NCI-H524 (cell line): Measurements from ENCODE around the gene WDR86.

Experiments
- DNase-seq, 2 experiments: peaks; one replicate each; lab custom pipeline; 2025; lab: John Stamatoyannopoulos, UW

The WDR86 gene

DNA sequence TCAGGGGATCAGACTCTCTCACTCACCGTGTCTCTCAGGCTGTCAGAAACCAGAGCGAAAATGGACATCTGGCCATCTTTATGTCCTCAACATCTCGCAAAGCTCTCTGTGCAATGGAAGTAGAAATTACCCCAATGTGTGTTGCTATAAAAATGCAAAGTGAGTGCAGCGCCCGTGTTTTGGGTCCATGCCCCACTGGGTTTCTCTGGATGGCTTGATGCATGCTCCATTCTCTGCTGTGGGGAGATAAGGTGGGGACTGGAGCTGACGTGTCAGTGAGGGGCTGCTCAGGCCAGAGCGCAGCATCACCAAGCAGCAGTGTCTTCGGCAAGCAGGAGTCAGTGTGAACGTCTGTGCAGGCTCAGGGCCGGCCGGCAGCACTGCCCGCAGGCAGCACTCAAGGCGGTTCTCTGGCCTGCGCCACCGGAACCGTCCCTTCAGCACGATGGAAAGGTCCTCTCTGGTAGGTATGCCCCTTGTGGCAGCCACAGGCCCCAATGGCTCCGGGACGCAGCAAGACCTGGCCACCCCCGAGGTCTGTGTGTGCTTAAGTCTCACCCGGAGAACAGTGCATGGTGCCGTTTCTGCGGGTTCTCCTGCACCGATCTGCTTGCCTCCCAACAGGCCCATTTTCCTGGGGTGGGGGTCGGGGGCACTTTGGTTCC, 30.2 kb downstream of the WDR86 start:
- no peak for DNase-seq

DNA sequence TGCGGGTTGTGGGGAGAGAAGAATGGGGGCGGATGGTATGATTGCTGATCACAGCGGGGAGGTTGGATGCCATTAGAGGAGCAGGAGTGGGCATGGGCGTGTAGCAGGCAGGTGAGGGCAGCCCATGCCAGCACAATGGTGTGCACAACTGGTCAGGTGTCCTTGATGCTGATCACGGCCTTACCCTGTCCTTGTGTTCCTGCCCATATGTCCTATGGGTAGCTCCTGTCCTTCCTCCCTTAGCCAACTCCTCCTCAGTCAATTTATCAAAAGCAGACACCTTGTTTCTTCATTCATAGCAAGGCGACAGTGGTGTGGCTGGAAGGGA, 30.7 kb downstream of the WDR86 start:
- no peak for DNase-seq

DNA sequence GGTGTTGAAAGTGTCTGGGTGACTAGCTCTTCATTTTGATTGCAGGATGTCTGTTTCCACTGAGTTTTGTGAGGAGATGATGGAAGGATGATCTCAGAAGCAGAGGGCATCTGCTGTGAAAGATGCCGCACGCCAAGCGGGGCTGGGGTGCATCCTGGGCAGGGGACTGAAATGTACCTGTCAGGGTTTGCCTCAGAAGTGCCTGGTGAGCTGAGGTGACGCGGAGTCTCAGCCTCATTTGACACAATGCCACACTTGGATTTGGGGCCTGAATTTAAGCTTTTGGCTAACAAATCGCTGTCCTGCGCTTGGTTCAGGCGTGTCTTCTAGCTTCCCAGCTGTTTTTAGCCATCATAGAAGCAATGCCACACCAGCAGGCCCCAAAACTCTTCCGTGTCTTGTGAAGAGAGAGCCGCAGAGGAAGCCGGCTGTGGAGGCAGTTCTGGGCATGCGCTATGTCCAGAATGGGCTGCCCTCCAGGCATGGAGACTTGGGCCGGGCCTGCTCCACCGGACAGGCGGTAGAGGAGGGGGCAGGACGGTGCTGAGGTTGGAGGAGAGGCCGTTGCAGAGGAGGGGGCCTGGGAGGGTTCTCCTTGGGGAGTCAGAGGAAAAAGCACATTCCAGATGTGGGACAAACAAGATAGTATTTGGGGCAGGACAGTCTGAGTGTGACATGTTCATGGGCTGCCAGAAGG, 31.2 kb downstream of the WDR86 start:
- no peak for DNase-seq

DNA sequence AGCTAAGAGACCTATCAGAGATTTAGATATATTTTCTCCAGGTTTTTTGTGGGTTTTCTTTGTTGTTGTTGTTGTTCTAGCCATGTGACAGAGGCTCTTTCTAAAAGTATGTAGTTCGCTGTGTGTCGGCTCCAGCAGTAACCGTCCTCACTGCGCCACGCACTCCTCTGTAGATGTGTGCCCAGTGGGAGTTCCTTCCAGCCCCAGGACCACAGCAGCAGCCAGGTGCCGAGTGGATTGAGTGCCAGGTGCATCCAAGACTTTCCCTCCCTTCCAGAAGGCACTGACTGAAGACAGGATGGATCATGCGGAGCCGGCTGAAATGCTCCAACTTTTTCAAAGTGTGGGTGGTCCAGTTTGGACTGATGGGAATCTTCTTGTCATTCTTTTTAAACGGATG, 31.8 kb downstream of the WDR86 start:
- DNase-seq = no peak

DNA sequence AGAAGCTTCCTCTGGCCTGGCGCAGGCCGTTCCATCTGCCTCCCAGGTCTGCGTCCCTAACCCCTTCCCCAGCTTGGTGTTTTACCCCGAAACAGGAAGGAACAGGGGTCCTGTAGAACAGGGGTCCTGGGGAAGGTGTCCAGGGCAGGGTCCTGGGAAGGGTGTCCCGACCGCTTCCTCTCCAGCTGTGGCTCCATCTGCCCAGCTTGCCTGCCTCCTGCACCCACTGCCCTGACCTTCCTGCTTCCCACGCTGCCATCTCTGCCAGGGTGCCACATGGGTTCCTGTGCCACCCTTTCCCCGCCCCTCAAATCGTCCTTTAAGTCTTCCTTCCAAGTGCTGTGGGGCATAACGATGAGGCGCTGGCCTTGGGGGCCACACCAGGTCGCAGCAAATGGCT, 32.4 kb downstream of the WDR86 start:
- DNase-seq = no peak

DNA sequence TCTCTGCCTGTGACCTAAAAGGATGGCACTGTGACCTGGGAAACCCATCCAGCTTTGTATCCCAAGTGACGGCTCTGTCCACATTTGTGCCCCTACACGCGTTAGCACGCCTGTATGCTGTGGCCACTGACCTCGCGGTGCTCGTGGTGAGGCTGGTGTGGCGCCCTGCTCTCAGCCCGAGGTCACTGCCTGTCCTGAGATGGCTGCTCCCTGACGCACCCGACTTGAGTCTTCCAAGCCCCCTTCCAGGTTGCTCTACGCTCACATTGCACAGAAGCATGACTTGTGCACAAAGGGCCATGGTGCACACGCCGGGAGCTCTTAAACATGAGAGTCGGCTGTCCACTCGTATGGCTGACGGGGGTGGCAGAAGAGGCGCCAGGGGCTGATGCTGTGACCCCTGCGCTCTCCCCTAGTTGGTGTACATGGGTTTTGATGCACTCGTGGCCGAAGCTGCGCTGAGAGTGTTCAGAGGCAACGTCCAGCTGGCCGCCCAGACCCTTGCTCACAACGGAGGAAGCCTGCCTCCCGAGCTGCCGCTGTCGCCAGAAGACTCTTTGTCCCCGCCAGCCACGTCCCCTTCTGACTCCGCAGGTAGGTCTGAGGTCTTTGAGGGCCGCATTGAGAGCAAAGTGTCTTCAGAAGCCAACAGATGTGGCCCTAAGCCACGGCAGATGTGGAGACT, 33.5 kb downstream of the WDR86 start:
- DNase-seq = no peak

DNA sequence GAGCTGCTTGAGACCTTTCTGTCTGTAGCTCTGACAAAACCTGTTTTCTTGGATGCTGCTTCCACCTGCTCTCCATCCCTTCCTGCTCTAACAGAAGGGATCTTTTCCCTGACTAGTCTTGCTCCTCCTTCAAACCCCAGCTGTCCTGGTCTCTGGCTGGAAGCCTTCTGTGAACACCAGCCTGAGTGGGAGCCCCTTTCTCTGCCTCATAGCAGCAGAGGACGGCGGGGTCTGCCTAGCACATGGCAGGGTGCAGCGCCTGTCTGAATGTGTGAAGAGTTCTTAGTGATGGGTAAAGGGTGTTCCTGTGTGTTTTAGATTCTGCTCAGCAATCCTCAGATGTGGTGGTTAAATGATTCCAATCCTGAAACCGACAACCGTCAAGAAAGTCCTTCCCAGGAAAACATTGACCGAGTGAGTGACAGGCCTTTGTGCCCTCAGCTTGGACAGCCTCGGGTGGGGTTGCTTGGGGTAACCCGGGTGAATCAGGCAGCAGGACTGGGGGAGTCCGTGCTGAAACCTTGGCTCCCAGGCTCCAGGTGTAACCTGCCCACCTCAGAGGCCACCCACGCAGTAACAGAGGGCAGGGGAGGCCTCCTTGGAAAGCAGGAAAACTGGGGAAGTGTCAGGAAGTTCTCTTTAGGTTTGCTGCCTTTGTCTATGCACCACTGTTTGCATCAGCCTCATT, 34.2 kb downstream of the WDR86 start:
- no peak for DNase-seq

DNA sequence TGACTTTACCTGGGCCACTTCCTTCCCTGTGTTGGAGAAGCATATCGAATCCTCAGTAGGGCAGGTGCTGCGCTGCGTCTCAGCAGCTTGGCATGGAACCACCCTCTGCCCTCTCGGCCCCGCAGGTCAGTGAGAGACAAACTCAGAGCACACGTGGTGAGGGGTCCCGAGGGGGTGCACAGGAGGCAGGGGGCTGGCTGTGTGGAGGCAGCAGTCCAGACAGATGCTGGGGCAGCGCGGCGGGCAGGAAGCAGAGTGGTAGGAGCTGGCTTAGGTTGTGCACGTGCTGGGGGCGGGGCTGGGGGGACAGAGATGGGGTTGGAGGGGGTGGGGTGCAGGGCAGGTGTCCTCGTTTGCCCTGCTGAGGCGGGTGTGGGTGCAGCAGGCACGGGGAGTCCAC, 35.1 kb downstream of the WDR86 start:
- DNase-seq = no peak

DNA sequence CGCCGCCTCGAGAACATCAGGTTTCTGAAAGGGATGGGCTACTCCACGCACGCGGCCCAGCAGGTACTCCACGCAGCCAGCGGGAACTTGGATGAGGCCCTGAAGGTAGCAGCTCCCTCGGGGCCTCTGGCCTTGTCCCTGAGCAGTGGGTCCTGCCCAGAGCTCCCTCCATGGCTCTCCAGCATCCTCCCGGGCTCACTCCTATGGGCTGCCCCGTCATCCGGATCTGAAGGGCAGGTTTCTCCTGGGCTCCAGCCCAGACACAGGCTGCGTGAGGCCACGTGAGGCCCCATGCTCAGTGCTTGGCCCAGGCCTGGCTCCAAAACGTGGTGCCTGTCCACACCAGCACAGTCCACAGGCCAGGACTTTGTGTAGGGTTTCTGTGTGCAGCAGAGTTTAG, 35.7 kb downstream of the WDR86 start:
- no peak for DNase-seq

DNA sequence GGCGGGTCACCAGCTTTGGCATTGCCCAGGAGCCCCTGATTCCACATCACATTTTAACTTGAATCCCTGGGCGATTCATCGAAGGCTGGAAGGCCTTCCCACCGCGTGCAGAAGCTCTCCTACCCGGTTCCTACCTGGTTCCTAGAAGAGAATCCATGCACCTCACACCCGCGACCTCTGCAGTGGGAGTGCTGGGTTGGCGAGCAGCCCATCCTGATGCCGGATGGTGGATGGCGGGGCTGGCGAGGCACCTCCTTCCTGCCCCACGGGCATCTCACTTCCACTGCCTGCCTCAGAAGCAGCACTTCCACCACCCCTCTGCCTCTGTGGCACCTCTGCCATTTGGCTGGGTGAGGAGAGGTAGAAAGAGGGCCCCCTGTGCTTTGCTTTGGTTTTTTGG, 36.2 kb downstream of the WDR86 start:
- DNase-seq = no peak

DNA sequence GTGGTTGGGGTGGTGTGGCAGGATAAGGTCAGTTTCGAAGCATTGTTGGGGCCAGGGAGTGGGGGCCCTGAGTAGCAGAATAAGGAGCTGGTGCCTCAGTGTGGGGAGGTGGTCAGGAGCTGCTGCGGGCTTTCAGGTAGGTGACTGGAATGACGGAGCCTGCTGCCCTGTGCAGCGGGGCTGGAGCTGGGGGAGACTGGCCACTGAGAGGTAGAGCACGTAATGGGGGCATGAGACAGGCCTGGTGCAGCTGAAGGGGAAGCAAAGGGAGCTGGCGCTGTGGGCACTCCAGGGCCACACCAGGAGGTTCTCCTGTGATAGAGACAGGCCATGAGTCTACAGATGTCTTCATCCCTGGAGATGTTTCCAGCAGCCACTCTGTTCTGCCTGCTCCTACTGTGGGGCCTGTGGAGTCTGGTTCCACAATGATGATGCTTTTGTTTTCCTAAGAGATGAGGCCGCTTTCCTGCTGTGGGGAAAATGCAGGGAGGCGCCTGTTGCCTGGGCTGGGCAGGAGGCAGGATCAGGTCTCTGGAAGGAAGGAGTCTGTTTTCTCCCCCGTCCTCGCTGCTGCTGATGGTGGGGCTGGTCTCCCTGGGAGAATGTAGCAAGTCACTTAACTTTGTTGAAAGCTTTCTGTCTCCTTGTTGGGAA, 37.1 kb downstream of the WDR86 start:
- no peak for DNase-seq

DNA sequence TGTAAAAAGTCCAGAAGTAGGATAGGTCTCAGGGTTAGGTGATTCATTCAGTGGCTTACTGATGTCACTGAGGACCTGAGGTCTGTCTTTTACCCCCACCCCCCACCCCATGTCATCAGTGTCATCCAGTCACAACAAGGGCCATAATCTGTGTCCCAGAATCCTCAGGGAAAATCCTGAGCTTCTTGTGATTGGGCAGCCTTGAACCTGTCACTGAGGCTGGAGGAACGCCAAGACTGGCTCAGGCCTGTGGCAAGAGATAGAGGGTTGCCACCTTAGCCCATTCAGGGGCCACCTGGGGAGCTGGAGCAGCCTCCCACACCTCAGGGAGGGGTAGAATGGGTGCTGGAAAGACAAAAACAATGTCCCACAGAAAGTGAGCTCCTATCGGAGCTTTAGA, 38.6 kb downstream of the WDR86 start:
- no peak for DNase-seq

DNA sequence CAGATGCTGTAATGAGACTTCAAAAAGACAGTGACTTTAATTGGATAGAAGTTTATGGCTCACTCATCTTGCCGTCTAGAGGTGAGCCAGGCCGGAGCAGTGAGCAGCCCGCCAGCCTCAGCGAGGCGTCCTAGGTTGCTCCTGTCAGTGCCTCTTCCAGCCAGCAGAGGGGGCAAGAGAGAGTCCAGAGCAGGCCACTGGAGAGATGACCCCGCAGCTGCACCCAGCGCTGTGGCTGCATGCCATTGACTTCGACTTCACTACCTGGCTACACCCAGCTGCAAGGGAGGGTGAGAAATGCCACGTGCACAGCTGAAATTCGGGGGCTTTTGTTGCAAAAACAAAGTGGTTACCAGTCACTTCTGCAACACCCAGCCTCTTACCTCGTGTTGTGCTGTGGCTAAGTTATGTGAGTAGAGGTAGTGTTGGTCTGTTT, 41.7 kb downstream of the WDR86 start:
- peak; percentile 45 to 69 for DNase-seq

DNA sequence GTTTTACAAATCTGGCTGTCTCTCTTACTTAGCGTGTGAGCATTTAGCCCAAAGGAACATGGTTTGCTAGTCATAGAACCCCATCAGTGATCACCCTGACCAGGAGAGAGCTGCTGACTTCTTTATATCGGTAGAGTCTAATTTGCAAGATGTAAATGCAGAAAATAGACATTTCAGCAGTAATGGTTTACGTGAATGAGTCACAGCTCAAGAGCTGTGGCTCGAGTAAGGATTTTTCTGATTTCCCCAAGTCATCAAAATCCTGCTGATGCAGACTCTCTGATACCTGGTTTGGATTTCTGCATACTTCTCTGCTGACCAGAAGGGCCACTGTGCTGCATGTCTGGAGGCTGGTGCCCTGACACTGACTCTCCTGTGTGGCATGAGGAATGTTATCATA, 42.6 kb downstream of the WDR86 start:
- no peak for DNase-seq

DNA sequence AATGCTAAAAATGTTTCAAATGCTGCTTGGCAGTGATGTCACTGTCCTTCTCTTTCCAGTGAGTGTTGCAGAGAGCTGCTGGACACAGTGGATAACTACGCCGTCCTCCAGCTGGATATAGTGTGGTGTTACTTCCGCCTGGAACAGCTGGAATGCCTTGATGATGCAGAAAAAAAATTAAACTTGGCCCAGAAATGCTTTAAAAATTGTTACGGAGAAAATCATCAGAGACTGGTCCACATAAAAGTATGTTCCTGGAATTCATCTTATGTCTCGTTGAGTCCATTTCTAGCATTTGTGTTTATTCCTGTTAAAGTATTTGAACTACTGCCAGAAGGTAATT, 43.0 kb downstream of the WDR86 start:
- DNase-seq = no peak

DNA sequence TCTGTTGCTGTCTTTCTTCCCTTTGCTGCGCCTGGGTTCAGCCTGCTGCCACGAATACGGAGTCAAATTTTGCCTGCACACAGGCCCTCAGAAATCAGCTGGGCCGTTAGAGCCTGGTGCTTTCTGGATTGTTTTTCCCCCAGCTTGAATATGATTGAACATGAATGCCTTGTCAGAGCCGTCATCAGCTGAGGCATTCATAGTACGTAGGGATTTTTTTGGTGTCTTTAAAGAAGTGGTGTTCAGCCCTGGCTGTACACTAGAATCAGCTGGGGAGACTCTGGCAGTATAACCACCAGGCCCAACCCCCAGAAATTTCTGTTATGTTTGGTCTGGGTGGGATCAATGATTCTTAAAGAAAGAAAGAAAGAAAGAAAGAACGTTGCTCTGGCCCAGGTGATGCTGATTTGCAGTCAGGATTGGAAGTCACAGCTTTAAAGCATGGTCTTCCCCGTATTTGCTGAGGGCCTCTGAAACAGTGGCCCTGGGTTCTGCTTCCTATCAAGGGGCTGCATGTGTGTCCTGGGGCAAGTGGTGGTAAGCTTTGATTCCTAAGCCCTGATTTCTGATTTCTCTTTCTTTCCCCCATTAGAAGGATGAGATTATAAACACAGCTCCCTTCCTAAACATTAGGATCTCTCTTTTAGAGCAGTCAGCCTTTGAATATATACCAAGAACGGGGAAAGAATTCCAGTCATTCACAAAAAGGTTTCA, 43.5 kb downstream of the WDR86 start:
- no peak for DNase-seq

DNA sequence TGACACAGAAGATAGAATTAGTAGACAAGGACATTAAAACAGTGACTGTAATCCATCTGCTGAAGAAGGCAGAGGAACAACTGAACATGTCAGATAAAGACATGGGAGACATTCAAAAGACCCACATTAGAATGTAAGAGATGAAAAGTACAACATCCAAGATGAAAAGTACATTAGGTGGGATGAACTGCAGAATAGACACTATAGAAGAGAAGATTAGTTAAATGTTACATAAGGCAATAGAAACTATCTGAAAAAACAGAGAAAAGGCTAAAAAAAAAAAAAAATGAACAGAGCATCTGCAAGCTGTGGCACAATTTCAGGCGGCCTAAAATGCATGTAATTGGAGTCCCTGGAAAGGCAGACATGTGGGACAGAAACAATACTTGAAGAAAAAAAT, 46.7 kb downstream of the WDR86 start:
- no peak for DNase-seq

DNA sequence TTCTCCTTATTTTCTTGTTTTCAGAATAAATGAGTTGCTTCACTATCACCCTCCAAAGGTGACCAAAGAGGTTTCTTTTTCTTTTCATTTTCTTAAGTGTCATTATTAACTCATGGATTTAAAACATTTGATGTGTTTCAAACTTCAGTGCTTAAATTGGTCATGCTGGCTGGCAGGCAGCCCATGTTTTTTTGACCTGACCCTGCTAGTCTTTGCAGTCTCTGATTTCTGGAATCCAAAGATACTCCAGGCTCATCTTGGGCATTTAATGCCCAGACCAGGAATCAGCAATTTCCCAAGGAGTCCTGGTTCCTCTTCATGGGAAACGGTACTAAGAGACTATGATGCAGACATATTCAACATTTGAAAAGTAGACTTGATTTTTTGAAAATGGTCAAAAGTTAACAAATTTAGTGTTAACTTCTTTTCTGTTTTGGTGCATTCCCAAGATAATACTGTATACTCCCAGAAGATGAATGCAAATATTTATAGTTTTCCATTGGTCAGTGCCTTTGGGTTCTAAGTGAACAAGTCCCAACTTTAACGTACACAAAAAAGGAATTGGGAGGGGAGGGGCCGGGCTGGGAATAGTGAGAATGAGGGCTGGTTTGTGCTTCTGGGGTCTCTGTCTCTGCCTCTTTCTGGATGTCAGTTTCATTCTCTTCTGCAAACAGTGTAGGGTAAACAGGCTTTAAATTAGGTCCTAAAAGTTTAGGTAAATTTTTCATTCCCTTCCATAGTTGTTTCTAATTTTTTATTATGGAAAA, 48.5 kb downstream of the WDR86 start:
- no peak for DNase-seq

DNA sequence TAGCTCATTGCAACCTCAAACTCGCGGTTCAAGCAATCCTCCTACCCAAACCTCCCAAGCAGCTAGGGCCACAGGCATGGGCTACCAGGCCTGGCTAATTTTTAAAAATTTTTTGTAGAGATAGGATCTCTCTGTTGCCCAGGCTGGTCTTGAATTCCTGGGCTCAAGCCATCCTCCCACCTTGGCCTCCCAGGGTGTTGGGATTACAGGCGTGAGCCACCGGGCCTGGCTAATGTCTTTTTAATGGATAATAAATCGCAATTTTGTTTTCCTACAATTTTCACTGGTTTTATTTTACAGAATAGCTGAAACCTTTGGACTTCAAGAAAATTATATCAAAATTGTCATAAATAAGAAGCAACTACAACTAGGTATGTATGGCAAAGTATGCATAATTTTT, 57.3 kb downstream of the WDR86 start:
- no peak for DNase-seq

DNA sequence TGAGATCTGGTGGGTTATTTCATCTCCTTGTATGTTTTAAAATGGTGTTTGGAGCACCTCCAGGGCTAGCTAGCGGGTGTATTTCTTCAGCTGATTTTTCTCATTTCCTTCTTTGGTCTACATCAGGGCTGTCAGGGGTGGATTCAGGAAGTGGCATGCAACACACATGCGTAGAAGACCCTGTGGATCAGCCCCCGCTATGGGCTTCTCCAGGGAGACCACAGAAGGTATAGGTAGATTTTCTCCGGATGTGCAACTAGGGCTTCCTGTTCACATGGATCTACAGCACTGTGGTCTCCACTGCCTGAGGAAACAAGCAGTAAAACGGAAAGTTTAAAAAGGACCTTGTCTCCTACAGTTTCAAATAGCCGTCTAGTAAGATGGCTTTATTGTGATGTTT, 57.9 kb downstream of the WDR86 start:
- no peak for DNase-seq

DNA sequence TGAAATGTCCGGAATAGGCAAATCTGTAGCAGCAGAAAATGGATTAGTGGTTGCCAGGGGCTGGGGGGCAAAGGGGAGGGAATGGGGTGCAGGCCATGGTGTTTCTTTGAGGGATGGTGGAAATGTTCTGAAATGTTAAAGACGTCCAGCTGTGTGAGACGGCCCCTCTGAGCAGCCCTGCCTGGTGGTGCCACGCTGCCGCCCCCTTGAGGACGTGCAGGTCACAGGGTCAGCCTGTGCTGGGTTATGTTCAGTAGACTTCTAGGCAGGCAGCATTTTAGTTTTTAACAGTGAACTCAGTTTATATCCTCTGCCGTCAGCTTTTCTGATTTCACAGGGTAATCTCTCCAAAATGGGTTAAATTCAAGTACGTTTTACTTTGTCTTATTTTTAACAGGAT, 58.8 kb downstream of the WDR86 start:
- no peak for DNase-seq
